Liver (tissue), 9 donors: ENCODE results near the gene PRIMPOL. TPM values are rescaled to one million over a fixed set of nuclear protein-coding genes. Genes with fewer than 3 reads are reported as not detected.

Source experiments
- DNase-seq: peaks from one replicate; pipeline ENCODE4 v3.0.0-alpha.2; 2017; ENCODE audit warnings: low spot score
- H3K27ac ChIP-seq, 2 donors: one replicate each; pipeline ENCODE4 v1.7.0; 2013; ENCODE audit warnings: inconsistent platforms in 2 of 2, low read length in 2 of 2, control low read depth in 1 of 2, low read depth in 1 of 2, mild to moderate bottlenecking in 1 of 2
- H3K27me3 ChIP-seq, 4 donors: one replicate each; pipeline versions ENCODE4 v1.6.1 to v1.7.0; 2013; ENCODE audit warnings: low read length in 3 of 4, inconsistent platforms in 1 of 4, mild to moderate bottlenecking in 1 of 4, moderate library complexity in 1 of 4; ENCODE audit not compliant: control insufficient read depth in 4 of 4, insufficient read depth in 4 of 4
- H3K36me3 ChIP-seq, 4 donors: one replicate each; pipeline versions ENCODE4 v1.6.1 to v1.7.0; 2013; ENCODE audit warnings: low read length in 3 of 4, mild to moderate bottlenecking in 3 of 4, low read depth in 1 of 4, moderate library complexity in 1 of 4; ENCODE audit not compliant: control insufficient read depth in 4 of 4, insufficient read depth in 3 of 4
- H3K4me1 ChIP-seq, 4 donors: one replicate each; pipeline versions ENCODE4 v1.6.1 to v1.7.0; 2013; ENCODE audit warnings: low read length in 3 of 4, mild to moderate bottlenecking in 3 of 4, moderate library complexity in 1 of 4; ENCODE audit not compliant: control insufficient read depth in 4 of 4, insufficient read depth in 4 of 4
- H3K4me3 ChIP-seq, 3 donors: one replicate each; pipeline versions ENCODE4 v1.6.1 to v1.7.0; 2013; ENCODE audit warnings: low read length in 3 of 3, control low read depth in 1 of 3, low read depth in 1 of 3, mild to moderate bottlenecking in 1 of 3
- H3K9ac ChIP-seq, 2 donors: one replicate each; pipeline ENCODE4 v1.7.0; 2013; ENCODE audit warnings: low read length in 2 of 2, mild to moderate bottlenecking in 2 of 2, moderate library complexity in 2 of 2, control low read depth in 1 of 2, low read depth in 1 of 2
- H3K9me3 ChIP-seq, 4 donors: one replicate each; pipeline versions ENCODE4 v1.6.1 to v1.7.0; 2013; ENCODE audit warnings: low read length in 3 of 4; ENCODE audit not compliant: control insufficient read depth in 4 of 4
- CTCF ChIP-seq: fragments of 150-350 bp; IDR thresholded peaks from 2 replicates; pipeline ENCODE4 v1.5.1; 2017; ENCODE audit warnings: improper control_type of control experiment, low read depth, low read length; ENCODE audit not compliant: missing input control
- FOXA2 ChIP-seq: IDR thresholded peaks from 2 replicates; pipeline ENCODE4 v1.6.1; 2016; ENCODE audit warnings: antibody characterized with exemption
- GABPA ChIP-seq, 2 donors: IDR thresholded peaks in 1 of 2; conservative IDR thresholded peaks in 1 of 2; 2 replicates each; pipeline ENCODE4 v1.6.1; 2016; ENCODE audit warnings: antibody characterized with exemption in 2 of 2, mild to moderate bottlenecking in 1 of 2, moderate library complexity in 1 of 2
- MAX ChIP-seq: IDR thresholded peaks from 2 replicates; pipeline ENCODE4 v1.6.1; 2016; ENCODE audit warnings: antibody characterized with exemption
- NR2F2 ChIP-seq: IDR thresholded peaks from 2 replicates; pipeline ENCODE4 v1.6.1; 2016; ENCODE audit warnings: antibody characterized with exemption
- RXRA ChIP-seq, 2 donors: IDR thresholded peaks; 2 replicates each; pipeline ENCODE4 v1.6.1; 2017 to 2018; ENCODE audit warnings: antibody characterized with exemption in 2 of 2, mild to moderate bottlenecking in 1 of 2
- ZBTB33 ChIP-seq: IDR thresholded peaks from 2 replicates; pipeline ENCODE4 v1.6.1; 2016; ENCODE audit warnings: antibody characterized with exemption
- polyA plus RNA-seq, 2 donors: library from polyadenylated mRNA; stranded (reverse) in 1 of 2; unstranded in 1 of 2; fragments of 200-250 nt in 1 of 2; fragments of >200 nt in 1 of 2; fragmentation: Nextera tagmentation in 1 of 2; extraction: Ambion mirVana in 1 of 2; gene quantifications; one replicate each; pipeline versions ENCODE4 v1.2.1 to v1.2.3, GENCODE V29; 2013 to 2015
- total RNA-seq, 2 donors: library from RNA; depleted of rRNA; stranded (reverse); fragments of >200 nt; gene quantifications; one replicate each; pipeline ENCODE4 v1.2.3, GENCODE V29; 2014
- TF ChIP-seq, protein P1 (sequence below): IDR thresholded peaks from 2 replicates; pipeline ENCODE4 v1.6.1; 2016; ENCODE audit warnings: antibody characterized with exemption, mild to moderate bottlenecking
- donor health status: healthy.
- donor health status: healthy.
- donor health status: healthy.
- donor health status: healthy.
- donor health status: healthy.

Gene PRIMPOL
- total and polyA plus RNA-seq, 4 donors = 2.2 to 7.3 (median 5.5) TPM

DNA sequence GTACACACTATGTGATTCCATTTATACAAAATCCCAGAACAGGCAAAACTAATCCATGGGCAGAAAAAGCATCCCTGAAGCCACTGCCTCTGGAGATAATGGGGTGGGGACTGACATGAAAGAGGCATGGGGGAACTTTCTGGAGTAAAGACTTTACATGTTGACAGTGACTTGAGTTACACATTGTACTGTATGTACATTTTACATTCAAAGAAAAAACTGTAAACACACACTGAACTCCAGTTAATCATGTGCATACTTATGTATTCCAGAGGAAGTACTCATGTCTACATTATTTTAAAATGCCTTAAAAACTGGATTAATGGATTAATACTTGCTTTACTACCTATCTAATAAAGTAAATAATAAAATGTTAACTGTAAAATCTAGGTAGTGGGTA, 62.8 kb downstream of the PRIMPOL start:
- H3K27ac ChIP-seq = no peak overlapping the region

More for the DNA sequence above, 62.8 kb downstream of the PRIMPOL start:
- TF ChIP-seq FOXA2 (no peak), RXRA (IDR thresholded peaks at IDR 0.05) (no peak), MAX (no peak), ZBTB33 (no peak), NR2F2 (no peak), CTCF (no peak), GABPA (IDR thresholded peaks at IDR 0.05 in 1 of 2, conservative IDR thresholded peaks at IDR 0.05 in 1 of 2) (no peak)
- TF ChIP-seq, protein P1, sequence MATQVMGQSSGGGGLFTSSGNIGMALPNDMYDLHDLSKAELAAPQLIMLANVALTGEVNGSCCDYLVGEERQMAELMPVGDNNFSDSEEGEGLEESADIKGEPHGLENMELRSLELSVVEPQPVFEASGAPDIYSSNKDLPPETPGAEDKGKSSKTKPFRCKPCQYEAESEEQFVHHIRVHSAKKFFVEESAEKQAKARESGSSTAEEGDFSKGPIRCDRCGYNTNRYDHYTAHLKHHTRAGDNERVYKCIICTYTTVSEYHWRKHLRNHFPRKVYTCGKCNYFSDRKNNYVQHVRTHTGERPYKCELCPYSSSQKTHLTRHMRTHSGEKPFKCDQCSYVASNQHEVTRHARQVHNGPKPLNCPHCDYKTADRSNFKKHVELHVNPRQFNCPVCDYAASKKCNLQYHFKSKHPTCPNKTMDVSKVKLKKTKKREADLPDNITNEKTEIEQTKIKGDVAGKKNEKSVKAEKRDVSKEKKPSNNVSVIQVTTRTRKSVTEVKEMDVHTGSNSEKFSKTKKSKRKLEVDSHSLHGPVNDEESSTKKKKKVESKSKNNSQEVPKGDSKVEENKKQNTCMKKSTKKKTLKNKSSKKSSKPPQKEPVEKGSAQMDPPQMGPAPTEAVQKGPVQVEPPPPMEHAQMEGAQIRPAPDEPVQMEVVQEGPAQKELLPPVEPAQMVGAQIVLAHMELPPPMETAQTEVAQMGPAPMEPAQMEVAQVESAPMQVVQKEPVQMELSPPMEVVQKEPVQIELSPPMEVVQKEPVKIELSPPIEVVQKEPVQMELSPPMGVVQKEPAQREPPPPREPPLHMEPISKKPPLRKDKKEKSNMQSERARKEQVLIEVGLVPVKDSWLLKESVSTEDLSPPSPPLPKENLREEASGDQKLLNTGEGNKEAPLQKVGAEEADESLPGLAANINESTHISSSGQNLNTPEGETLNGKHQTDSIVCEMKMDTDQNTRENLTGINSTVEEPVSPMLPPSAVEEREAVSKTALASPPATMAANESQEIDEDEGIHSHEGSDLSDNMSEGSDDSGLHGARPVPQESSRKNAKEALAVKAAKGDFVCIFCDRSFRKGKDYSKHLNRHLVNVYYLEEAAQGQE = no peak
- Histone ChIP-seq H3K9me3 (no peaks in the 10 kb centered on the region), H3K4me1 (no peaks in the 10 kb centered on the region), H3K36me3 (peaks cover 0 to 2% (median 0%) of the 10 kb centered on the region in 4 donors), H3K9ac (no peak overlapping the region), H3K27me3 (no peaks in the 10 kb centered on the region), H3K4me3 (no peak overlapping the region)
- DNase-seq = no peak
